ENCODE data around the gene FEM1A.
"Not testable (repeated sequence)": the region's sequence is repeated elsewhere in the genome, so short reads cannot be mapped to it uniquely, and the experiment has no call there.

FEM1A gene

GRCh38 chr19:4805140-4805539 is 13.6 kb downstream of the FEM1A start:
- WGBS, 2 donors (ENCODE audit: extremely low coverage in 2 of 2, insufficient read length in 2 of 2, insufficient replicate concordance in 1 of 2), result no CpG with 5 or more reads among the region's 6 CpGs
- DNase-seq (ENCODE audit: low spot score), result not testable (repeated sequence)

GRCh38 chr19:4806384-4806783 is 14.8 kb downstream of the FEM1A start:
- Histone ChIP-seq H3K79me1 (ENCODE audit: low read depth, low read length) (no peaks in the 10 kb centered on the region), H3K4me3 (ENCODE audit: low read length in 2 of 2) (no peak overlapping the region), H2BK15ac (ENCODE audit: low read length) (no peak overlapping the region), H2AFZ (ENCODE audit: low read length) (no peak overlapping the region), H4K91ac (ENCODE audit: low read depth, low read length, poor library complexity) (no peak overlapping the region), H4K8ac (ENCODE audit: low read depth, low read length) (no peak overlapping the region), H3K9me3 (replicated peaks in 1 of 2; ENCODE audit: control insufficient read depth in 2 of 2, insufficient read depth in 1 of 2, low read depth in 1 of 2, low read length in 2 of 2) (no peaks in the 10 kb centered on the region), H3K4ac (ENCODE audit: low read length) (no peak overlapping the region), H2BK5ac (ENCODE audit: low read length) (no peak overlapping the region), H3K4me1 (ENCODE audit: control insufficient read depth in 2 of 2, insufficient read depth in 1 of 2, low read depth in 1 of 2, low read length in 2 of 2) (peaks cover 0 to 2% of the 10 kb centered on the region in 2 donors), H3K18ac (ENCODE audit: low read length) (no peak overlapping the region), H3K14ac (ENCODE audit: low read length) (no peak overlapping the region), H3K4me2 (ENCODE audit: insufficient read depth, low read length, poor library complexity, severe bottlenecking) (no peak overlapping the region), H3K27ac (replicated peaks; ENCODE audit: low read length) (no peak overlapping the region), H3K23ac (ENCODE audit: low read depth, low read length, poor library complexity) (no peak overlapping the region), H2BK12ac (ENCODE audit: low read length) (no peak overlapping the region), H3K36me3 (replicated peaks in 1 of 2; ENCODE audit: control insufficient read depth in 2 of 2, insufficient read depth in 2 of 2, low read length in 2 of 2) (no peaks in the 10 kb centered on the region), H2AK5ac (ENCODE audit: low read depth, low read length) (no peak overlapping the region), H3K27me3 (ENCODE audit: control insufficient read depth in 3 of 3, insufficient read depth in 3 of 3, low read depth in 1 of 3, low read length in 3 of 3) (no peaks in the 10 kb centered on the region), H2BK120ac (ENCODE audit: low read depth, low read length) (no peak overlapping the region), H3K9ac (ENCODE audit: low read depth, low read length, poor library complexity) (no peak overlapping the region)
- WGBS, 2 donors (ENCODE audit: extremely low coverage in 2 of 2, insufficient read length in 2 of 2, insufficient replicate concordance in 1 of 2), result no CpG with 5 or more reads among the region's 6 CpGs
- no peak for DNase-seq (ENCODE audit: low spot score)

More at GRCh38 chr19:4805140-4805539, 13.6 kb downstream of the FEM1A start:
- H3K9me3 ChIP-seq (replicated peaks in 1 of 2; ENCODE audit: control insufficient read depth in 2 of 2, insufficient read depth in 1 of 2, low read depth in 1 of 2, low read length in 2 of 2); H2BK5ac ChIP-seq (ENCODE audit: low read length); H3K4me1 ChIP-seq (ENCODE audit: control insufficient read depth in 2 of 2, insufficient read depth in 1 of 2, low read depth in 1 of 2, low read length in 2 of 2); H3K18ac ChIP-seq (ENCODE audit: low read length); H3K27me3 ChIP-seq (ENCODE audit: control insufficient read depth in 3 of 3, insufficient read depth in 3 of 3, low read depth in 1 of 3, low read length in 3 of 3); H3K36me3 ChIP-seq (replicated peaks in 1 of 2; ENCODE audit: control insufficient read depth in 2 of 2, insufficient read depth in 2 of 2, low read length in 2 of 2); H2BK120ac ChIP-seq (ENCODE audit: low read depth, low read length); H3K23ac ChIP-seq (ENCODE audit: low read depth, low read length, poor library complexity); H3K4me3 ChIP-seq (ENCODE audit: low read length in 2 of 2); H3K4ac ChIP-seq (ENCODE audit: low read length); H2AK5ac ChIP-seq (ENCODE audit: low read depth, low read length); H3K9ac ChIP-seq (ENCODE audit: low read depth, low read length, poor library complexity); H2BK15ac ChIP-seq (ENCODE audit: low read length); H4K91ac ChIP-seq (ENCODE audit: low read depth, low read length, poor library complexity); H4K8ac ChIP-seq (ENCODE audit: low read depth, low read length); H2BK12ac ChIP-seq (ENCODE audit: low read length); H3K4me2 ChIP-seq (ENCODE audit: insufficient read depth, low read length, poor library complexity, severe bottlenecking); H3K27ac ChIP-seq (replicated peaks; ENCODE audit: low read length); H3K14ac ChIP-seq (ENCODE audit: low read length); H2AFZ ChIP-seq (ENCODE audit: low read length); H3K79me1 ChIP-seq (ENCODE audit: low read depth, low read length): not testable (repeated sequence)

- no CpG with 5 or more reads among the region's 6 CpGs for WGBS, 2 donors (ENCODE audit: extremely low coverage in 2 of 2, insufficient read length in 2 of 2, insufficient replicate concordance in 1 of 2)
Observed at GRCh38 chr19:4807188-4807587, 15.7 kb downstream of the FEM1A start.

GRCh38 chr19:4811328-4812131 is 20.0 kb downstream of the FEM1A start:
- Histone ChIP-seq H3K4me2 (ENCODE audit: insufficient read depth, low read length, poor library complexity, severe bottlenecking) (no peak overlapping the region), H3K23ac (ENCODE audit: low read depth, low read length, poor library complexity) (no peak overlapping the region), H3K79me1 (ENCODE audit: low read depth, low read length) (no peaks in the 10 kb centered on the region), H2BK120ac (ENCODE audit: low read depth, low read length) (no peak overlapping the region), H3K27ac (replicated peaks; ENCODE audit: low read length) (no peak overlapping the region), H3K4me3 (ENCODE audit: low read length in 2 of 2) (no peak overlapping the region), H3K18ac (ENCODE audit: low read length) (no peak overlapping the region), H3K4ac (ENCODE audit: low read length) (no peak overlapping the region), H2AFZ (ENCODE audit: low read length) (no peak overlapping the region), H2BK15ac (ENCODE audit: low read length) (no peak overlapping the region), H2BK12ac (ENCODE audit: low read length) (no peak overlapping the region), H3K14ac (ENCODE audit: low read length) (no peak overlapping the region), H4K91ac (ENCODE audit: low read depth, low read length, poor library complexity) (peak overlapping the region; percentile 53), H4K8ac (ENCODE audit: low read depth, low read length) (no peak overlapping the region), H2BK5ac (ENCODE audit: low read length) (peak overlapping the region; percentile 48), H3K9ac (ENCODE audit: low read depth, low read length, poor library complexity) (no peak overlapping the region), H3K9me3 (replicated peaks in 1 of 2; ENCODE audit: control insufficient read depth in 2 of 2, insufficient read depth in 1 of 2, low read depth in 1 of 2, low read length in 2 of 2) (peaks cover 3% of the 10 kb centered on the region in 2 donors), H3K4me1 (ENCODE audit: control insufficient read depth in 2 of 2, insufficient read depth in 1 of 2, low read depth in 1 of 2, low read length in 2 of 2) (peaks cover 0 to 2% of the 10 kb centered on the region in 2 donors), H3K36me3 (replicated peaks in 1 of 2; ENCODE audit: control insufficient read depth in 2 of 2, insufficient read depth in 2 of 2, low read length in 2 of 2) (no peaks in the 10 kb centered on the region), H3K27me3 (ENCODE audit: control insufficient read depth in 3 of 3, insufficient read depth in 3 of 3, low read depth in 1 of 3, low read length in 3 of 3) (no peaks in the 10 kb centered on the region), H2AK5ac (ENCODE audit: low read depth, low read length) (peak overlapping the region; percentile 83)
- WGBS, 2 donors (ENCODE audit: extremely low coverage in 2 of 2, insufficient read length in 2 of 2, insufficient replicate concordance in 1 of 2), result no CpG with 5 or more reads among the region's 12 CpGs
- peak; percentile 56 for DNase-seq (ENCODE audit: low spot score)

More at GRCh38 chr19:4807188-4807587, 15.7 kb downstream of the FEM1A start:
- Histone ChIP-seq H3K27ac (replicated peaks; ENCODE audit: low read length) (no peak overlapping the region), H4K91ac (ENCODE audit: low read depth, low read length, poor library complexity) (no peak overlapping the region), H3K4ac (ENCODE audit: low read length) (no peak overlapping the region), H2BK15ac (ENCODE audit: low read length) (no peak overlapping the region), H3K4me3 (ENCODE audit: low read length in 2 of 2) (no peak overlapping the region), H3K23ac (ENCODE audit: low read depth, low read length, poor library complexity) (no peak overlapping the region), H2AK5ac (ENCODE audit: low read depth, low read length) (no peak overlapping the region), H3K79me1 (ENCODE audit: low read depth, low read length) (no peaks in the 10 kb centered on the region), H2BK12ac (ENCODE audit: low read length) (no peak overlapping the region), H3K18ac (ENCODE audit: low read length) (no peak overlapping the region), H3K4me2 (ENCODE audit: insufficient read depth, low read length, poor library complexity, severe bottlenecking) (no peak overlapping the region), H2BK120ac (ENCODE audit: low read depth, low read length) (no peak overlapping the region), H3K4me1 (ENCODE audit: control insufficient read depth in 2 of 2, insufficient read depth in 1 of 2, low read depth in 1 of 2, low read length in 2 of 2) (peaks cover 0 to 2% of the 10 kb centered on the region in 2 donors), H2BK5ac (ENCODE audit: low read length) (peak overlapping the region; percentile 53), H4K8ac (ENCODE audit: low read depth, low read length) (no peak overlapping the region), H3K27me3 (ENCODE audit: control insufficient read depth in 3 of 3, insufficient read depth in 3 of 3, low read depth in 1 of 3, low read length in 3 of 3) (no peaks in the 10 kb centered on the region), H3K36me3 (replicated peaks in 1 of 2; ENCODE audit: control insufficient read depth in 2 of 2, insufficient read depth in 2 of 2, low read length in 2 of 2) (no peaks in the 10 kb centered on the region), H2AFZ (ENCODE audit: low read length) (peak overlapping the region; percentile 64), H3K14ac (ENCODE audit: low read length) (no peak overlapping the region), H3K9ac (ENCODE audit: low read depth, low read length, poor library complexity) (no peak overlapping the region), H3K9me3 (replicated peaks in 1 of 2; ENCODE audit: control insufficient read depth in 2 of 2, insufficient read depth in 1 of 2, low read depth in 1 of 2, low read length in 2 of 2) (no peaks in the 10 kb centered on the region)
- DNase-seq (ENCODE audit: low spot score), result no peak
